Activated CD8-positive, alpha-beta memory T cell treated with anti-CD3 and anti-CD28 coated beads, Interleukin-2, amount 50 U/mL, for 24 hours (primary cell): Measurements from ENCODE around the gene SPIRE1.
"Not testable (repeated sequence)": the region's sequence is repeated elsewhere in the genome, so short reads cannot be mapped to it uniquely, and the experiment has no call there.

Source experiments
- DNase-seq: peaks from one replicate; pipeline ENCODE4 v3.0.0-alpha.2; 2020; ENCODE audit errors: extremely low read depth

SPIRE1 gene

GRCh38 chr18:12645751-12646203 is 12.1 kb downstream of the SPIRE1 start:
- DNase-seq = no peak

- no peak for DNase-seq
These were observed 12.7 kb downstream of the SPIRE1 start for GRCh38 chr18:12645254-12645653.

- not testable (repeated sequence) for DNase-seq
These were observed 14.2 kb downstream of the SPIRE1 start for GRCh38 chr18:12643756-12644155.

- no peak for DNase-seq
These were observed 17.1 kb downstream of the SPIRE1 start for GRCh38 chr18:12640881-12641200.

- DNase-seq = no peak
These were observed 17.7 kb downstream of the SPIRE1 start for GRCh38 chr18:12639990-12640880.

- no peak for DNase-seq
These were observed 19.2 kb downstream of the SPIRE1 start for GRCh38 chr18:12638644-12639124.

GRCh38 chr18:12637901-12638643 is 19.8 kb downstream of the SPIRE1 start:
- no peak for DNase-seq

GRCh38 chr18:12637393-12637792 is 20.5 kb downstream of the SPIRE1 start:
- DNase-seq = no peak

- DNase-seq = no peak
These were observed 26.0 kb downstream of the SPIRE1 start for GRCh38 chr18:12631831-12632477.

GRCh38 chr18:12630136-12630535 is 27.8 kb downstream of the SPIRE1 start:
- DNase-seq = no peak

- DNase-seq = no peak
These were observed 28.9 kb downstream of the SPIRE1 start for GRCh38 chr18:12628706-12629702.

- DNase-seq = not testable (repeated sequence)
These were observed 30.7 kb downstream of the SPIRE1 start for GRCh38 chr18:12627199-12627598.

GRCh38 chr18:12625241-12625640 is 32.7 kb downstream of the SPIRE1 start:
- DNase-seq = no peak

- no peak for DNase-seq
These were observed 36.1 kb downstream of the SPIRE1 start for GRCh38 chr18:12621742-12622306.

- DNase-seq = no peak
These were observed 42.2 kb downstream of the SPIRE1 start for GRCh38 chr18:12615748-12616147.

- DNase-seq = no peak
These were observed 49.6 kb downstream of the SPIRE1 start for GRCh38 chr18:12608301-12608700.

- no peak for DNase-seq
These were observed 51.2 kb downstream of the SPIRE1 start for GRCh38 chr18:12606592-12607315.

GRCh38 chr18:12604445-12605007 is 53.4 kb downstream of the SPIRE1 start:
- DNase-seq = no peak

- no peak for DNase-seq
These were observed 57.9 kb downstream of the SPIRE1 start for GRCh38 chr18:12599966-12600365.

GRCh38 chr18:12599543-12599942 is 58.4 kb downstream of the SPIRE1 start:
- DNase-seq = no peak
